NB4 (cell line): Measurements from ENCODE around the gene THSD7B.

ENCODE experiments used
- POLR2A ChIP-seq: IDR thresholded peaks from 2 replicates; pipeline ENCODE4 v1.6.1; 2011; ENCODE audit warnings: mild to moderate bottlenecking; ENCODE audit not compliant: insufficient read length; ENCODE audit errors: extremely low read depth
- TF ChIP-seq, protein P1 (sequence below): IDR thresholded peaks from one replicate; pipeline ENCODE4 v1.5.1; 2012; ENCODE audit warnings: low read depth, low read length
- TF ChIP-seq, protein P2 (sequence below): IDR thresholded peaks from 2 replicates; pipeline ENCODE4 v1.6.1; 2011; ENCODE audit warnings: low read depth, low read length

GRCh38 chr2:137187216-137187615 lies 421.9 kb downstream of the THSD7B start:
- TF ChIP-seq POLR2A, result no peak
- TF ChIP-seq, protein P1, sequence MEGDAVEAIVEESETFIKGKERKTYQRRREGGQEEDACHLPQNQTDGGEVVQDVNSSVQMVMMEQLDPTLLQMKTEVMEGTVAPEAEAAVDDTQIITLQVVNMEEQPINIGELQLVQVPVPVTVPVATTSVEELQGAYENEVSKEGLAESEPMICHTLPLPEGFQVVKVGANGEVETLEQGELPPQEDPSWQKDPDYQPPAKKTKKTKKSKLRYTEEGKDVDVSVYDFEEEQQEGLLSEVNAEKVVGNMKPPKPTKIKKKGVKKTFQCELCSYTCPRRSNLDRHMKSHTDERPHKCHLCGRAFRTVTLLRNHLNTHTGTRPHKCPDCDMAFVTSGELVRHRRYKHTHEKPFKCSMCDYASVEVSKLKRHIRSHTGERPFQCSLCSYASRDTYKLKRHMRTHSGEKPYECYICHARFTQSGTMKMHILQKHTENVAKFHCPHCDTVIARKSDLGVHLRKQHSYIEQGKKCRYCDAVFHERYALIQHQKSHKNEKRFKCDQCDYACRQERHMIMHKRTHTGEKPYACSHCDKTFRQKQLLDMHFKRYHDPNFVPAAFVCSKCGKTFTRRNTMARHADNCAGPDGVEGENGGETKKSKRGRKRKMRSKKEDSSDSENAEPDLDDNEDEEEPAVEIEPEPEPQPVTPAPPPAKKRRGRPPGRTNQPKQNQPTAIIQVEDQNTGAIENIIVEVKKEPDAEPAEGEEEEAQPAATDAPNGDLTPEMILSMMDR, result no peak
- TF ChIP-seq, protein P2, sequence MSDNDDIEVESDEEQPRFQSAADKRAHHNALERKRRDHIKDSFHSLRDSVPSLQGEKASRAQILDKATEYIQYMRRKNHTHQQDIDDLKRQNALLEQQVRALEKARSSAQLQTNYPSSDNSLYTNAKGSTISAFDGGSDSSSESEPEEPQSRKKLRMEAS, result no peak
